Colonic mucosa (tissue), 4 donors: ENCODE data around the gene ZC3H4. TPM values are rescaled to one million over a fixed set of nuclear protein-coding genes. Genes with fewer than 3 reads are reported as not detected.

Experiments
- DNase-seq: peaks from one replicate; pipeline ENCODE4 v3.0.0-alpha.2; 2020
- H3K27ac ChIP-seq: fragments of 200-600 bp; one replicate; pipeline ENCODE4 v1.8.0; 2021
- H3K27me3 ChIP-seq: fragments of 200-600 bp; one replicate; pipeline ENCODE4 v1.8.0; 2021
- H3K36me3 ChIP-seq: fragments of 200-600 bp; one replicate; pipeline ENCODE4 v1.8.0; 2021
- H3K4me1 ChIP-seq: fragments of 200-600 bp; one replicate; pipeline ENCODE4 v1.8.0; 2021; ENCODE audit warnings: mild to moderate bottlenecking
- H3K4me3 ChIP-seq: fragments of 200-600 bp; one replicate; pipeline ENCODE4 v1.8.0; 2021
- H3K9ac ChIP-seq, 2 donors: one replicate each; pipeline ENCODE4 v1.7.0; 2013; ENCODE audit warnings: control low read depth in 2 of 2, low read depth in 2 of 2, low read length in 2 of 2
- H3K9me3 ChIP-seq: fragments of 200-600 bp; one replicate; pipeline ENCODE4 v1.8.0; 2021
- CTCF ChIP-seq: fragments of 200-600 bp; IDR thresholded peaks from one replicate; pipeline ENCODE4 v1.8.0; 2022; ENCODE audit warnings: antibody characterized with exemption, mild to moderate bottlenecking
- intact Hi-C: fragments of 100-400 bp; cut with DNase I; formaldehyde crosslinking; loops from one replicate; pipeline ENCODE4 v1.14.1; 2022
- total RNA-seq, 2 donors: library from RNA; stranded (reverse); fragmentation: NEBNext Ultra II Directional in 1 of 2; extraction: Animal tissue kit (Norgen Biotek cat#: 25700) in 1 of 2; gene quantifications; one replicate each; pipeline ENCODE4 v1.2.1, GENCODE V29; 2021
- donor health status: healthy.
- donor health status: DM: no; HTN: no; CAD: no.
- donor health status: DM: no; HTN: no; CAD: no.

The ZC3H4 gene
- total RNA-seq, 2 donors from 2014 or later = 27.2 to 62.2 TPM

- peak; percentile 61 for DNase-seq
- peaks cover 36% of the 10 kb centered on the region for H3K4me1 ChIP-seq
- peak overlapping the region; percentile 91 for H3K27ac ChIP-seq
- no peak for TF ChIP-seq CTCF
- H3K9ac ChIP-seq = peak overlapping the region; percentile 60 to 95
- H3K36me3 ChIP-seq = peaks cover 4% of the 10 kb centered on the region
- intact Hi-C loops = no loop called here
- H3K27me3 ChIP-seq = no peaks in the 10 kb centered on the region
- H3K9me3 ChIP-seq = no peaks in the 10 kb centered on the region
- H3K4me3 ChIP-seq = no peak overlapping the region
Observed at GRCh38 chr19:47094557-47095475, 18.8 kb downstream of the ZC3H4 start.

- H3K4me1 ChIP-seq = peaks cover 38% of the 10 kb centered on the region
- H3K4me3 ChIP-seq = no peak overlapping the region
- peak overlapping the region; percentile 91 for H3K27ac ChIP-seq
- no peak for TF ChIP-seq CTCF
- no peak for DNase-seq
- H3K9ac ChIP-seq = peak overlapping the region in 1 of 2 donors; percentile 95
- H3K27me3 ChIP-seq = no peaks in the 10 kb centered on the region
- peaks cover 4% of the 10 kb centered on the region for H3K36me3 ChIP-seq
- intact Hi-C loops = no loop called here
- no peaks in the 10 kb centered on the region for H3K9me3 ChIP-seq
Observed at GRCh38 chr19:47093841-47094240, 19.7 kb downstream of the ZC3H4 start.

- TF ChIP-seq CTCF = no peak
- intact Hi-C loops = no loop called here
- Histone ChIP-seq H3K27ac (peak overlapping the region; percentile 91), H3K9ac (no peak overlapping the region), H3K36me3 (peaks cover 4% of the 10 kb centered on the region), H3K9me3 (no peaks in the 10 kb centered on the region), H3K27me3 (no peaks in the 10 kb centered on the region), H3K4me1 (peaks cover 35% of the 10 kb centered on the region), H3K4me3 (no peak overlapping the region)
- DNase-seq = no peak
Observed at GRCh38 chr19:47093254-47093653, 20.3 kb downstream of the ZC3H4 start.

- H3K27ac ChIP-seq = peak overlapping the region; percentile 69
- no peak for TF ChIP-seq CTCF
- no peak overlapping the region for H3K4me3 ChIP-seq
- DNase-seq = no peak
- H3K27me3 ChIP-seq = no peaks in the 10 kb centered on the region
- intact Hi-C loops = no loop called here
- peaks cover 5% of the 10 kb centered on the region for H3K36me3 ChIP-seq
- H3K9me3 ChIP-seq = no peaks in the 10 kb centered on the region
- H3K4me1 ChIP-seq = peaks cover 16% of the 10 kb centered on the region
- peak overlapping the region in 1 of 2 donors; percentile 64 for H3K9ac ChIP-seq
Observed at GRCh38 chr19:47089767-47090350, 23.7 kb downstream of the ZC3H4 start.

- DNase-seq = no peak
- intact Hi-C loops = no loop called here
- Histone ChIP-seq H3K27ac (no peak overlapping the region), H3K36me3 (peaks cover 27% of the 10 kb centered on the region), H3K4me3 (no peak overlapping the region), H3K9me3 (no peaks in the 10 kb centered on the region), H3K27me3 (no peaks in the 10 kb centered on the region), H3K9ac (no peak overlapping the region), H3K4me1 (peaks cover 7% of the 10 kb centered on the region)
- no peak for TF ChIP-seq CTCF
Observed at GRCh38 chr19:47086280-47086679, 27.3 kb downstream of the ZC3H4 start.
